ENCODE measurements around the gene WIF1.

- no peak for TF ChIP-seq CTCF (IDR thresholded peaks at IDR 0.05)
- no peak for TF ChIP-seq POLR2A (IDR thresholded peaks at IDR 0.05)
These were observed 21.9 kb downstream of the WIF1 start for GRCh38 chr12:65099182-65099581.
